Cardiac muscle cell (in vitro differentiated cells and primary cell): Measurements from ENCODE around the gene OR5C1. TPM values are rescaled to one million over a fixed set of nuclear protein-coding genes. Genes with fewer than 3 reads are reported as not detected.

Source experiments
- DNase-seq, 2 donors: peaks; one replicate each; pipeline versions ENCODE4 v3.0.0 to v3.0.0-alpha.2; 2010 to 2017; ENCODE audit warnings: low read depth in 1 of 2, low spot score in 1 of 2
- H3K27ac ChIP-seq: fragments of 200-600 bp; sonication (generic); 2 replicates; pipeline ENCODE4 v1.5.1; 2016
- H3K27me3 ChIP-seq: fragments of 200-600 bp; sonication (generic); 2 replicates; pipeline ENCODE4 v1.6.0; 2016; ENCODE audit warnings: control low read depth
- H3K36me3 ChIP-seq: fragments of 200-600 bp; sonication (generic); 2 replicates; pipeline ENCODE4 v1.5.1; 2016; ENCODE audit warnings: control low read depth
- H3K4me1 ChIP-seq: fragments of 200-600 bp; sonication (generic); 2 replicates; pipeline ENCODE4 v1.8.1; 2017; ENCODE audit warnings: low read depth, mild to moderate bottlenecking, mixed run types
- H3K4me3 ChIP-seq: fragments of 200-600 bp; sonication (generic); 2 replicates; pipeline ENCODE4 v1.5.1; 2016; ENCODE audit warnings: mild to moderate bottlenecking
- H3K9me3 ChIP-seq: fragments of 200-600 bp; sonication (generic); 2 replicates; pipeline ENCODE4 v1.5.1; 2017; ENCODE audit warnings: low read depth, mild to moderate bottlenecking, control low read depth
- polyA plus RNA-seq: library from polyadenylated mRNA; unstranded; fragments of >200 nt; fragmentation: Nextera tagmentation; extraction: Ambion mirVana; gene quantifications from 2 replicates; pipeline ENCODE4 v1.2.1, GENCODE V29; 2016
- total RNA-seq: library from RNA; depleted of rRNA; stranded (reverse); fragments of >200 nt; gene quantifications from 2 replicates; pipeline ENCODE4 v1.2.3, GENCODE V29; 2016
- TF ChIP-seq, protein P1 (sequence below): IDR thresholded peaks from 2 replicates; pipeline ENCODE4 v1.5.1; 2012; ENCODE audit warnings: low read depth, mild to moderate bottlenecking, low read length

The OR5C1 gene
- total RNA-seq (not detected in 2 replicates), polyA plus RNA-seq (not detected in 2 replicates)

DNA sequence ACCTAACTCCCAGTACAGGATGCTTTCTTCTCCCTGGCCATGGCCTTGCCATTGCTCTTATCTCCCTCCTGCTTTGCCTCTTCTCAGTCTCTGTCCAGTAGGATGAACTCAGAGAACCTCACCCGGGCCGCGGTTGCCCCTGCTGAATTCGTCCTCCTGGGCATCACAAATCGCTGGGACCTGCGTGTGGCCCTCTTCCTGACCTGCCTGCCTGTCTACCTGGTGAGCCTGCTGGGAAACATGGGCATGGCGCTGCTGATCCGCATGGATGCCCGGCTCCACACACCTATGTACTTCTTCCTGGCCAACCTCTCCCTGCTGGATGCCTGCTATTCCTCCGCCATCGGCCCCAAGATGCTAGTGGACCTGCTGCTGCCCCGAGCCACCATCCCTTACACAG lies at the start of gene OR5C1:
TSS of gene OR5C1 (plus strand) at position 103 of the 400 bp plus-strand sequence. CDS start at position 103, 0 bp downstream.
- no peaks in the 10 kb centered on the region for H3K9me3 ChIP-seq
- H3K27me3 ChIP-seq: no peaks in the 10 kb centered on the region
- no peaks in the 10 kb centered on the region for H3K4me1 ChIP-seq
- TF ChIP-seq, protein P1, sequence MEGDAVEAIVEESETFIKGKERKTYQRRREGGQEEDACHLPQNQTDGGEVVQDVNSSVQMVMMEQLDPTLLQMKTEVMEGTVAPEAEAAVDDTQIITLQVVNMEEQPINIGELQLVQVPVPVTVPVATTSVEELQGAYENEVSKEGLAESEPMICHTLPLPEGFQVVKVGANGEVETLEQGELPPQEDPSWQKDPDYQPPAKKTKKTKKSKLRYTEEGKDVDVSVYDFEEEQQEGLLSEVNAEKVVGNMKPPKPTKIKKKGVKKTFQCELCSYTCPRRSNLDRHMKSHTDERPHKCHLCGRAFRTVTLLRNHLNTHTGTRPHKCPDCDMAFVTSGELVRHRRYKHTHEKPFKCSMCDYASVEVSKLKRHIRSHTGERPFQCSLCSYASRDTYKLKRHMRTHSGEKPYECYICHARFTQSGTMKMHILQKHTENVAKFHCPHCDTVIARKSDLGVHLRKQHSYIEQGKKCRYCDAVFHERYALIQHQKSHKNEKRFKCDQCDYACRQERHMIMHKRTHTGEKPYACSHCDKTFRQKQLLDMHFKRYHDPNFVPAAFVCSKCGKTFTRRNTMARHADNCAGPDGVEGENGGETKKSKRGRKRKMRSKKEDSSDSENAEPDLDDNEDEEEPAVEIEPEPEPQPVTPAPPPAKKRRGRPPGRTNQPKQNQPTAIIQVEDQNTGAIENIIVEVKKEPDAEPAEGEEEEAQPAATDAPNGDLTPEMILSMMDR: no peak
- H3K27ac ChIP-seq: no peak within 1 kb of the TSS
- H3K4me3 ChIP-seq: no peak within 1 kb of the TSS
- DNase-seq: no peak
- no peaks in the 10 kb centered on the region for H3K36me3 ChIP-seq

DNA sequence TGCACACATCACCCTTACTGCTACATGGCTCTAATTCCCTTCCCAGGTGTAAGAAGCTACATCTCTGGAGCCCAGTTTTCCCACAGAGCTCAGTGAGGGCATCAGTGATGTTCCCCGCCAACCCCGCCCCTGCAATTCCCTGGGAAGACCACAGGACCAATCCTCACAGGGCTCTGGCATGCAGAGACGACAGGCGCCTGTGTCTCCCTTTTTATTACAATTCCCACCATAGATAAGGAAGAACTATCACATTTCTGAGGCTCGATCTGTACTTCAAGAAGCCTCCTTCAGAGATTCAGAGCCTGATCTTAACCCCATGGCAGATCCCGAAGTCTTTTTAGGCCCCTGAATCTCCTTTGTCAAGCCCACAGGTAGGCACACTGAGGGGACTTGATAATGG lies 46.7 kb upstream of the OR5C1 start, which contains the start of gene OR1L6:
TSS of gene OR1L6 (plus strand) at position 301 of the 400 bp plus-strand sequence. CDS start 7,545 bp downstream, outside the sequence.
- Histone ChIP-seq H3K4me1 (no peaks in the 10 kb centered on the region), H3K27ac (no peak within 1 kb of the TSS), H3K9me3 (no peaks in the 10 kb centered on the region), H3K36me3 (no peaks in the 10 kb centered on the region), H3K4me3 (no peak within 1 kb of the TSS), H3K27me3 (no peaks in the 10 kb centered on the region)
- TF ChIP-seq, protein P1: no peak
- DNase-seq: no peak

DNA sequence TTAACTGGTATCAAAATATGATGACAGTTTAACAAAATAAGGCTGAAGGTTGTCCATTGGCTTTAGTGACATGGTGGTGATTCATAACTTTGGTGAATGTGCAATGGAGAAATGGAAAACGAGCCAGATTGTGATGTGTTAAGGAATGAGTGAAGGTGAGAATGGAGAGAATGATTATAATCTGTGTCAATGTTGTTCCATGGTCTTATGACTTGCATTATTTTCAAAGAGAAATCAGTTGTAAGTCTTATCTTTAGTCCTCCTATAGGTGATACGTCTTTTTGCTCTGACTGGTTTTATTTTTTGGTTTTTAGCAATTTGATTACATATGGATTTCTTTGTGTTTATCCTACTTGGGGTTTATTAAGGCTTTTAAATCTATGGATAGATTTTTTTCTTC lies 33.9 kb upstream of the OR5C1 start:
- H3K4me1 ChIP-seq: no peaks in the 10 kb centered on the region
- no peak overlapping the region for H3K27ac ChIP-seq
- H3K36me3 ChIP-seq: no peaks in the 10 kb centered on the region
- no peaks in the 10 kb centered on the region for H3K9me3 ChIP-seq
- TF ChIP-seq, protein P1: no peak
- no peak overlapping the region for H3K4me3 ChIP-seq
- DNase-seq: no peak
- no peaks in the 10 kb centered on the region for H3K27me3 ChIP-seq

DNA sequence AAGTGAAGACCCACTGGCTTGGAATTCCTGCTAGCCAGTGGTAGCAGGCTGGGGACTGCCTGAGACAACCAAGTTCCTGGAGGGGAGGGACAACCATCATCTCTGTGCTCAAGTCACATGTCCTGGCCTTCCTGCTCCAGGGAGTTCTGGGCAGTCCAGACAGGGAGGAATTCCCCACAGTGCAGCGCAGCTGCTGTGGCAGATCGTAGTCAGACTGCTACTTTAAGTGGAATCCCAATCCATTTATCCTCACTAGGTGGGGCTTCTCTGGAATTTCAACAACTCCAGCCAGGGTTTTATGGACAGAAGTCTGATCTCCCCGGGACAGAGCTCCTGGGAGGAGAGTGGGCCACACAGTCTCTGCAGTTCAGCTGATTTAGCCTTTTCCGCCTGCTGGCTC lies 20.9 kb upstream of the OR5C1 start:
- Histone ChIP-seq H3K27ac (no peak overlapping the region), H3K4me1 (no peaks in the 10 kb centered on the region), H3K36me3 (no peaks in the 10 kb centered on the region), H3K4me3 (no peak overlapping the region), H3K27me3 (no peaks in the 10 kb centered on the region), H3K9me3 (no peaks in the 10 kb centered on the region)
- DNase-seq: no peak
- TF ChIP-seq, protein P1: no peak

DNA sequence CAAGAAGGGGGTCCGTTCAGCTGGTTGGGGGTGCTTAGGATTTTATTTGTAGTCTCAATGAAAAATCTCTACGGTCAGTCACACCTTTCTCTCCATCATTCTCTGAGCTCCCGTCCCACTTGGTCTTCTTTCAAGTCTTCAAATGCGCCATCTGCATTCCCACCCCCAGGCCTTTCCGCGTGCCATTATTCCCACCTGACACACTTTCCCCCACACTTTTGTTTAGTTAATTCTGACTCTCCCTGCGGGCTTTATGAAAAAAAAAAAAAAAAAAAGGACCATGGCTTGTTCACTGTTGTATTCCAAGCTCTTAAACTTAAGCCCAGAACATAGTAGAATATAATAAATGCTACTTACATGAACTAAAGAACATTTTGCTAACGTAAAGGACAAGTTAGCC lies 11.7 kb upstream of the OR5C1 start:
- no peaks in the 10 kb centered on the region for H3K9me3 ChIP-seq
- H3K27ac ChIP-seq: no peak overlapping the region
- H3K27me3 ChIP-seq: no peaks in the 10 kb centered on the region
- TF ChIP-seq, protein P1: no peak
- DNase-seq: no peak
- no peak overlapping the region for H3K4me3 ChIP-seq
- H3K4me1 ChIP-seq: no peaks in the 10 kb centered on the region
- H3K36me3 ChIP-seq: no peaks in the 10 kb centered on the region
